Retina (tissue), 1 donor: ENCODE results near the gene PDE3A.

Source experiments
- DNase-seq: peaks from one replicate; pipeline ENCODE4 v3.0.0-alpha.2; 2016

The PDE3A gene

DNA sequence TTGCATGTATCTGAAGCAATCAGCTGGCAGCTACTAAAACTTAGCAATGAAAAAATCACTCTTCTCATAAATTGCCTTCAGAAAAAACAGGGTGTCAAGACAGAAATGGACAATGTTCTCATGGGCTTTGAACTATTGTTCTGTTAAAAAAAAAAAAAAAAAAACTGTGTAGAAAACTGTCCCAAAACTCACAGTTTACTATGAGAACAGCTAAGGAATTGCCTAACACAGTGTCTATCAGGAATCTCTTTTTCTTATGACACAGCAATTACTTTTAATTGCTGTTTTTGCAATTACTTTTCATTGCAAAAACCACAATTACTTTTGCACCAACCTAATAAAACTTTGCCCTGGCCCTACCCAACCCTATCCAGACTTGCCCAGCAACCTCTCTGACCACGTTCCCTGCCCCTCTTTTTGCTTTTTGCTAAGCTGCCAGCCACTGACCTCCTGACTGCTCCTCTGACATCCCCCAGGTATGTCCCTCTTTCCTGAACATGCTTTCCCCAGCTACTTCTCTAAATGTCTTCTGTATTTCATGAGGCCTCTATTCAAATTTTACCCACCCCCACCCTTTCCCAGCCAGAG is 258.8 kb downstream of the PDE3A start:
- DNase-seq = no peak

DNA sequence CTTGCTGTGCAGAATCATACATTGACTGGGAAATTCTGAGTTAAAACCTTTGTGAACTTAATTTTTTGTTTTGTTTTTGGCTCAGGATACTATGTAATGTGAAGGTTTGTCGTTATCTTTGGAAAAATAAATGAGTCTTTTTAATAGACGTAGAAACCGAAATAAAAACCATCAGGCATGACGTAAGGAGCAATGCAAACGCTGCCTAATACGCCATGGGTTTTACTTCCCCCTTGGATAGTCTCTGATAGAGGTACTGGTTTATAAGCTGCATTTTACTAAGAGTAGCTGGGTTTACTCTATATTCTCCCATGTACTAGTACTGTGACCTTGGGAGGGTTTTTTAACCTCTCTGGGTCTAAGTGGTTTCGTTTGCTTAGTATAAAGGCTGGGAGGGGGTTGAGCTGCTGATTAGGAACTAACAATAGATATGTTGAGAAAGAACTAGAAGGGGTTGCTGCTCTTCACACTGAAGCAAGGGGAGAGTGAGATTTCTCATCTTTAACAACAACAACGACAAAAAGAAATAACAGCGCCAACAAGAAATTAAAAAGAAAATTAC is 260.0 kb downstream of the PDE3A start:
- DNase-seq = no peak

DNA sequence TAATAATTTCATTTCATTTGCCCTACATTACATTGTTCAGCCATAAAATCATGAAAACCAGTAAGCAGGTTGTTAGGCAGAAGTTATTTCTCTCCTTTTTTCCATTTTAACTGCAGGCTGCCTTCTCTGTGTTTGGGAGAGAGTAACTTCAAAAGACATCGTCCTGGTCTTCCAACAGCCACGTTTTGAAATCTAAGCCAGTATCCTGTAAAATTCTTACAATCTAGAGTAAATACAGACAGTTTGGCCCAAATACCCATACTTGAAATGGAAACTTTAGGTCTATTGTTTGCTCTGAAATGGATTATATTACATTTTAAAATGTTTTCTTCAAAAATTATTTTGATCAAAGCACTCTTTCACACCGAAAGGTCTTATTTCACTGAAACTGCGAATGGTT is 260.7 kb downstream of the PDE3A start:
- DNase-seq = no peak

DNA sequence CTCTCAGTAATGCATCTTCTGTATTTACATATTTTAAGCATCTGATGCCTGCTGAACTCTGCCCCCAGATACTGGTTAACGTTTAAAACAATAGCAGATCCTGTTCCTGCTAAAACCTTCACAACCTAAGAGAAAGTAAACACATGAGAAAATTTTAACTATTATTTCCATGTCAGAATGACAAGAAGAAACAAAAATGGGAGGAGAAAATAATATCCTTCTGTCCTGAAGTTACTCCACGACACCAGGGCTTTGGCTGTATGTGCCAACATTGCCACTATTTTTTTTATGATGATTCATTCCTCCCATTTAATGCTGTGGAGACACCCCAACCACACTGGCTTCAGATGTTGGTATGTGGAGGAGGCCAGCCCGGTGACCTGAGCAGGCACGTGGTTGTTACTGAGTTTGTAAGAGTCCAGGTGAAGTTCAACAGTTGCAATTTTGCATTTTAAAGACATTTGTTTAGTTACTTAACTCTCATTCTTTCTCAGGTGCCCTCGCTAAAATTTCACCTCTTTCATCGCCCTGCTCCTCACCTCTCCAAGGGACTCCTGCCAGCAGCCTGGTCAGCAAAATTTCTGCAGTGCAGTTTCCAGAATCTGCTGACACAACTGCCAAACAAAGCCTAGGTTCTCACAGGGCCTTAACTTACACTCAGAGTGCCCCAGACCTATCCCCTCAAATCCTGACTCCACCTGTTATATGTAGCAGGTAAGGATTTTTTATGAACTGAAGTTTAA is 261.2 kb downstream of the PDE3A start:
- no peak for DNase-seq

DNA sequence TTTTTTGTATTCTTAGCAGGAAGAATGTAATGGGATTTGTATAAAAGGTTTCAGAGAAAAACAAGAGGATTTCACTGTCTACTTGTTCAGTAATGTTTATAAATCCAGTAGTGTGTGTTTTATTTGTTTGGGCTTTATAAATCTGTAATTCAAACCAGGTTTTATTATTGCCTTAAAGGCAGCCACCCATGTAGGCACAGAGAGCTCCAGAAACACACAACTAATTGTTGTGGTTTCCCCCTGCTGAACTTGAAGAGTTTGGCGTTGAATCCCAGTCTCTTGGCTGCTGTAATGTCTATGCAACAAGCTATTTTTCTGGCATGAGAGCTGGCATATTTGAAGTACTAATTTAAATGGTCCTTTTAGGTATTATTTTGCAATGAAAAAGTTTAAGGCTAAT is 263.4 kb downstream of the PDE3A start:
- no peak for DNase-seq

DNA sequence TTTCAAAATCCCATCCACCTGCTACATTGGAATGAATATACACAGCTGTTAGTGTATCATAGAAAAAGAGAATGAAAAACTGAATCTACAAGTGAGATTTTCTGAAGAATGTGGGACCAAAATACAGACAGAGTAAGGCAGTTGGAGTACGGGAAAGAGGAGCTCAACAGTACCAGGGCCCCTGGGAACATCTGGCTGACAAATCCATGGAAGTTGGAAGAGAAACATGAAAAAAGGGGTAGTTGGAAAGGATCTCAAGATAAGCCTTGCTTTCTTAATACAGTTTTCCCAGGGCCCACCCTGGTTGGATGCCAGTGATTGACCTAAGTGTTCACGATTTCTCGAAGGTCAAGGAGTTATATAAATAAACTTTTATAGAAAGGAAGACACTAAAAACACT is 272.8 kb downstream of the PDE3A start:
- no peak for DNase-seq

DNA sequence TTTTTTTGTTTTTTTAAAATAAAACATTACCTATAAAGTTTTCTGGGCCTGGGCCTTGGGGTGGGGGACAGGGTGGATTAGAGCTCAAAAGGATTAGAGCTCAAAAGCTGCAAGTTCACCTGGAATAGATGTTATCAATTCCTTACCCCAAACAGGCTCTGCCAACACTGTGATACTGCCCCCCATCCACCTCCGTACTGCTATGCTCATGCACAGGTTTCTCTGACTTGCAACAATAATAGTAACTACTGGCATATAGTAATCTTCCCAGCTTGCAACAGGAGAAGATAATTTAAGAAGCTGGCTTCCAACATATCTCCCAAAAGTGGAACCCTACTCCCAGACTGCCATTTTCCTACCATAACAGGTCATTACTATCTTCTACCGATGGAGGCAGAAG is 275.5 kb downstream of the PDE3A start:
- DNase-seq = no peak

DNA sequence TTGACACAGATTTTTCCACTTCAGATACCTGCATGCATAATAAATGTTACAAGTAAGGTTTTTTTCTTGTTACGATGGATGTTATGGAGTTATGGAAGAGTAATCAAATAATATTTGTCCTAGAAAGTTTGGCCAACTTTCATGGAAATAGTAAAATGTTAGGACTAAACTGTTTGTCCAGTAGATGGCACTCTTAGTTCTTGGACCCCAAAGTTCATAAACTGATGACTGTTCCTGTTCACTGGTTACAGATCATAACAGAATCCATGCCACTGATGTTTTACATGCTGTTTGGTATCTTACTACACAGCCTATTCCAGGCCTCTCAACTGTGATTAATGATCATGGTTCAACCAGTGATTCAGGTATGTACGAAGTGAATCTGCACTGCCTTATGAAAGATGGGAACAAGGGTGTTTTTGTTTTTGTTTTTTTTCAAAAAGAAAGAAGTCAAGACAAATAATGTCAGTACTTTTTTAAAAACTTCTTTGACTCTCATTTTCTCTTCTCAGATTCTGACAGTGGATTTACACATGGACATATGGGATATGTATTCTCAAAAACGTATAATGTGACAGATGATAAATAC is 278.0 kb downstream of the PDE3A start:
- peak; percentile 24 for DNase-seq

DNA sequence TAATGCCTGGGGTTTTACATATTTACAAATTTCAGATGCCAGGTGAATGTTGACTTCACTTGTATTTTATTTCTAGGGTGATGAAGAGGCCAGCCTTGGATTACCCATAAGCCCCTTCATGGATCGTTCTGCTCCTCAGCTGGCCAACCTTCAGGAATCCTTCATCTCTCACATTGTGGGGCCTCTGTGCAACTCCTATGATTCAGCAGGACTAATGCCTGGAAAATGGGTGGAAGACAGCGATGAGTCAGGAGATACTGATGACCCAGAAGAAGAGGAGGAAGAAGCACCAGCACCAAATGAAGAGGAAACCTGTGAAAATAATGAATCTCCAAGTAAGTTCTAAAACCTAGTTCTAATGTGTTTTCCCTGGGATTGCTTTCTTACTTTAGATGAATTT is 285.5 kb downstream of the PDE3A start:
- no peak for DNase-seq

DNA sequence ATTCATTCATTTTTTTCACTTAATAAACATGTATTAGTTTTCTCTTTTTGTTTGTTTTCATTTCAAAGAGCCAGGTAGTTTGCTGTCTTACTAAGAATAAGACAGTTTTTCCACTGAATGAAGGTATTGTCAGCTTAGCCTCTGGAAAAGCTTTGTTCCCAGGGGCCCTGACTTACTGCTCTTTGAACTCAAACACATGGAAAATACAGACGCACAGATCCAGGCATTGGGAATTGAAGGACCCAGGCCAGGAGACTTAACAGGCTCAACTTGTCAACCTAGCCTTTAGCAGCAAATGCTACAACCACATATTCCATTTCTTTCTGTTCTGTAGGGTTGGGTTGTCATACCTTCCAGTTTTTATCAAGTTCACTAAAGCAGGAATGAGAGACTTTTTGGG is 288.3 kb downstream of the PDE3A start:
- DNase-seq = no peak

DNA sequence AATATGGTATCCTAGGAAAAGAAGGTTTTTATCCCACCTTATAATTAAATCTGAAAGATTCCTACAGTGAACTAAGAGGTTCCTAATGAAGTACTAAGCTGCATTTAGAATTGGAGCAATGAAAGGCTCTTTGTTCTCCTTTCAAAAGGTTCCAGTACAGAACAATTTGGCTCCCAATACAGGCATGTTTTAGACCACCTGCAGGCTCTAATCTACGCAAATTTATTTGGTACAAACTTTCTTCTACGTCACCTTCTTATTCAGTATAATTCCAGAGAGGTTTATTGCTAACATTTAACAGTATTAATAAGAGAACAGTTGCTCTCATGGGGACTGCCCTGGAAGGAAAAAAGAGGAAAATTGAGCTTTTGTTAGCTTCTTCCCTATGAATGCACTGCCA is 289.2 kb downstream of the PDE3A start:
- no peak for DNase-seq

DNA sequence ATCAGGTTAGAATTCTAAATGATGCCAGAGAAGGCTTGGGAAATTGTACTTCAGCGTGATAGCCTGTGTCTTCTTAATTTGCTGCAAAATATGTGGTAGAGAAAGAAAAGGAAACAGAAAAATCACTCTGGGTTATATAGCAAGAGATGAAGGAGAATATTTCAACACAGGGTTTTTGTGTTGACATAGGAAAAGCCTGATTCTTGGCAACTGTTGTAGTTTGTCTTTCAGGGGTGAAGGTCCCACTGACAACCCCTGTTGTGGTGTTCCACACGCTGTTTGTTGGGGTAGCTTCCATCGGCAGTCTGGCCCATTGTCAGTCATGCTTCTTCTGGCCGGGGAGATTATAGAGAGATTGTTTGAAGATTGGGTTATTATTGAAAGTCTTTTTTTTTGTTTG is 313.0 kb downstream of the PDE3A start:
- no peak for DNase-seq

DNA sequence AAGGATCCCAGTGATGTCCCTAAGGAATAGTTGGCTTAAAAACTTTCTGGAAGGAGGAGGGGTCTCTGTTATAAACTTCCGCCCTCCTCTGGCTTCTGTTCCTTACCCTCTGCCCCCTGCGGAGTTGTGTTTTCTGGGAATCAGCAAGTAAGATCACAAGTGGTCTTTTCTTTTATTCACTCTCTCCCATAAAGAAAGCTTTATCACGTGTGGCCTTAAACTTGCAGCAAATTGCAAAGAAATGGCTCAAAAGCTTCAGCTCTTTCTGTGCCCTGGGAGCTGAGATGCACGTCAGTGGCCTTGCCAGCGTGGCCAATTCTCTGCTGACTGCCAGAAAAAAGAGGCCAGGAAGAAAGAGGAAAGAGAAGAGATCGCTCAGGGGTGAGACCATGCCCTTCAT is 326.9 kb downstream of the PDE3A start, which contains the start of gene SLCO1C1:
TSS of gene SLCO1C1 (plus strand) at position 101 of the 400 bp plus-strand sequence. CDS start 4,245 bp downstream, outside the sequence.
- peak; percentile 2 for DNase-seq

DNA sequence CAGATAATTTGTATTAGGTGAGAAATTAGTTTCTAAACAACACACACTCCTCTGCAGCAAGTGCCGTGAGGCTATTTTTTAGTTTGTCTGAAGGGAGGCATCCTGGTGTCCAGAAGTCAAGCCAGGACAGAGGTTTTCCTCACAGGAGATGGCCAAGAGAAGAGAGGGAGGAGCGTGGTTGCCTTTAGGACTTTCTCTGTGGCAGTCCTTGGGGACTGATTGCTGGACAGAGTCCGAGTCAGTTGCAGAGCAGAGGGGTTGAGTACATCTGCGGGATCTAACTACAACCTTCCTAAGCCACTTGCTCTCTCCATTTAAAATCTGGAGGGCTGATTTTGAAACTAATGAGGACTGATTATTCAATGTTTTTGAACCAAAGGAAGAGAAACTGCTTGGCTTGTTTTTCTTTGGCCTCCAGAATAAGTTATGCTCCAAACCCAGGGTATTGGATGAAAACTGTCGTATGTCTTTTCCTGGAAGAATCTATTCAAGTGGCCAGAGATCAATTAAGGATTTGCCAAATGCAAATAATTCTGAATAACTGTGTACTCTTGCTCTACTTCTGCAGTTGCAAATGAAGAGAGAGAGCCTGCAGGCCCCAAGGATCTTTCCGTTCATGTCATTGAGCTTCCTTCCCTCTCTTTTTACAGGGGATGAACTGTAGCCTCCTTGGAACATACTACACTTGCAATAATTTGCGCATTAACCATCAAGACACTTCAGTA is 328.0 kb downstream of the PDE3A start:
- DNase-seq = no peak

DNA sequence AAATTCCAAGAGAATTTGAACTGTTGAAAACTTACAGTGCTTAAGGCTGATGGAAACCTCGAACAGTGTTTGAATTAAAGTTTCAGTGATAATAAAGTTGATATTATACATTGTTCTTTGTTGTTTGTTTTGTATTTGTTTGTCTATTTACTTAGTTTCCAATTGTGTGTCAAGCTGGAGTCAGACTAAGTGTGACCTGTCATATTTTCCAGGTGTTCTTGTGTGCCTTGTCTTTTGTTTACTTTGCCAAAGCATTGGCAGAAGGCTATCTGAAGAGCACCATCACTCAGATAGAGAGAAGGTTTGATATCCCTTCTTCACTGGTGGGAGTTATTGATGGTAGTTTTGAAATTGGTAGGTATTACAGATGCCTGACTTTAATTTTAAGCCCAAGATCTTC is 332.8 kb downstream of the PDE3A start:
- no peak for DNase-seq

DNA sequence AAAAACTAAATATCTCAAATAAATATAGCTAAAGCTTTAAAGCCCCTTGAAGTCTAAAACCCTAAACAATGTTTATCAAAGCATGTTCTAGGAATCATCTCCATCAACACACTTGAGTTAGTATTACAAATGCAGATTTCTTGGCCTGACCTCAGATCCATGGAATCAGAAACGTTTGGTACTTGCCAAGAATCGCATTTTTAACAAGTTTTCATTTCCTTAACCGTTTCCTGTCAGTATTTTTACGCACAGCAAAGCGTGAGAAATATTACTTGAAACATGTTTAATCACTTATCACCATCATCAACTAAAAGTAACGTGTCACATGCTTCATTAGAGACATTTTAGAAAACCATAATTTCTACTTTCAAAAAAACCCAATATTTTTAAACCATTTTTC is 336.5 kb downstream of the PDE3A start:
- DNase-seq = no peak

DNA sequence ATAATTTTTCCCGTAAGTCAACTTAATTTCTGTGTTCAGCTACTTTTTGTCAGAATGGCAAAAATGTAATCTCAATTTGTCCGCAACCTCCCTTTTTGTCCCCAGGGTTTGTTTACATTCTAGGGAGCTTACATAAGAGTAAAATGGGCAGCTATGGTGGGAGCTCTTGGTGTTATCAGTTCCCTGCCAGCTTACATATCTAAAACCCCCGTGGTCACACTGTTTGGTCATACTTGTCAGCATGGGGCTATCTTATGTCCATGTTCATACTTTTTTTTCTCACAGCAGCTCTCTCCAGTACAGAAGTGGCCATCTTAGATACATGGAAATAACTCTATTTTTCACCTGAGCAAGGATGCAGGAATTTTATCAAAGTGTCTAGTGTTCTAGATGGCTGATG is 343.5 kb downstream of the PDE3A start:
- DNase-seq = no peak

DNA sequence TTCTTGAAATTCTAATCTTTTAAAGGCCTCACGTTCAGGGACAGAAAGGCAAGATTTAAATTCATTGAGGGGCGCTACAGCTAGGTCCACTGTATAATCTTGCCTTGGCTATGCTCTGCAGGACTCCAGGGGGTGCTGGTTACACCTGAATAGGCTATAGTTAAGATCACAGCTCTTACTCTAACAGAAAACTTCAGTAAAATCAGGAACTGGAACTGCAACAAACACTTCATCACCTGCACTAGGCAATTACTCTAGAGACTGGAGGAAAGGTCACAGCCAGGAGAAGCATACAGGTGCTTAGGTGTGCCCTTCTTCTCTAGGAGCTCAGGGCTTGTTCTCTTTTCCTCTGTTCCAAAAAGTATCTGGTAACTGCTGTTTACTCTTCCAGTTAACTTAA is 347.7 kb downstream of the PDE3A start:
- DNase-seq = no peak

DNA sequence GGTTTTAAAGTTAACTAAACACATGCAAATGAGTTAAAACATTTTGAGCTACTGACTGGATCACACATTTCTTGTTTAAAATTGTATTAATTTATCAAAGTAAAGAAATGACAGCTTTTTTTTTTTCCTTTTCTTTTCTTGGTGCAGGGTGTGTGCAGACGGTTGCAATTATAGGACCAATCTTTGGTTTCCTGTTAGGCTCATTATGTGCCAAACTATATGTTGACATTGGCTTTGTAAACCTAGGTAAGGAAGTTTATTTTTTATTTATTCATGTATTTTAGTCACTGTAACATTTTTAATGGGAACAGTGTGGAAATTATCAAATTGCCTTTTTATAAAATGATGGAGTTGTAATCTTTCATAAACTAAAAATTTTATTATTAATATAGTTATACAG is 348.6 kb downstream of the PDE3A start:
- no peak for DNase-seq

DNA sequence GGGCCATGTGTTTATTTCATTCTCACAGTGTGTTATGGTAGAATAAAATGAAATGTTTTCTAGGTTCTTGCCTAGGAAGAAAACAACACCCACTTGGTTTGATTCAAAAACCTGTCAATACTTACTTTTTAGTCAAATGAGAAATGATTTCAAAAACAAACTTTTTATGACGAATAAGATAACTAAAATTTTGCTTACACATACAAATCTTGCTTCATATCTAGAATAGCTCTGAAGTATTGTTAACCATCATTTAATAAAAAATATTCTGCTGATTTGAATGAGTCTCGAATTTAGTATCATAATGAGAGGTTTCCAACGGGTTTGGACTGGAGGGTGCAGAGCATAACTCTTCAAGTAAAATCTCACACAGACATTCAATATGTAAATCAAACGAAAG is 350.0 kb downstream of the PDE3A start:
- no peak for DNase-seq

DNA sequence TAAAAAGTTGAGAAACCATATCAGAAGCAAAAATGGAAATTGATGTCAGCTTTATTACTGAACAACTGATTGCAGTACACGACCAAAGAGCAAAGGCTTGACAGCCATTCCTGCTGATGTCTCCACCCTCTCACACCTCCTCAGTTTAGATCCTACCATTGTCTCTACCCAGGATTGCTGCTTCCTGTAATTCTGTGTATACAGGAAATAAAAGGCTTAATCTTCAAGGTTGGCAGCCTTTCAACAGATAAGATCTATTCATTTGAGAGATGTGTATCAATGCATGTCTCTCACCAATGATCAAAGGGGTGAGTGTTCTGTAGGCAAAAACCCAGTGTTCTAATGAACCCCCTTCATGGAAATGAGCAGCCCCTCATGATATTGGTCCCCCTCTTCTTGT is 353.8 kb downstream of the PDE3A start:
- DNase-seq = no peak

DNA sequence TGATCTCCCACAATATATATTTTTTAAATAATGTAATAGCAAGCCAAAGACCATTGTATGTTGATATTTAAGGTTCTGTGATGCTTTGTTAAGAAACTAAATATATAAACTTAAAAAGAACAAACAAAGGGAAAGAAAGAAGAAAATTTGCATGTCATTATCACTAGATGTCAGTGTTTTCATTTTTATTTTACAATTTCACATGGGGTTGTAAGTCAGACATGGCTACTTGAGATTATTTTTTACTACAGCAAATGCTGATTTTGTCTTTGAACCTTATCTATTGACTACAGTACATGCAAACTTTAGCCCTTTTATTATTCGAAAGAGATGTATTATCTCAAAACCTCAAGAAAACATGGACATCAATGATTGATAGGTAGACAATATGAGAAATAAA is 362.9 kb downstream of the PDE3A start:
- no peak for DNase-seq
